Liver (tissue), 9 donors: ENCODE measurements around the gene CORO2A. TPM values are rescaled to one million over a fixed set of nuclear protein-coding genes. Genes with fewer than 3 reads are reported as not detected.

Source experiments
- DNase-seq: peaks from one replicate; pipeline ENCODE4 v3.0.0-alpha.2; 2017; ENCODE audit warnings: low spot score
- H3K27ac ChIP-seq, 2 donors: one replicate each; pipeline ENCODE4 v1.7.0; 2013; ENCODE audit warnings: inconsistent platforms in 2 of 2, low read length in 2 of 2, control low read depth in 1 of 2, low read depth in 1 of 2, mild to moderate bottlenecking in 1 of 2
- H3K27me3 ChIP-seq, 4 donors: one replicate each; pipeline versions ENCODE4 v1.6.1 to v1.7.0; 2013; ENCODE audit warnings: low read length in 3 of 4, inconsistent platforms in 1 of 4, mild to moderate bottlenecking in 1 of 4, moderate library complexity in 1 of 4; ENCODE audit not compliant: control insufficient read depth in 4 of 4, insufficient read depth in 4 of 4
- H3K36me3 ChIP-seq, 4 donors: one replicate each; pipeline versions ENCODE4 v1.6.1 to v1.7.0; 2013; ENCODE audit warnings: low read length in 3 of 4, mild to moderate bottlenecking in 3 of 4, low read depth in 1 of 4, moderate library complexity in 1 of 4; ENCODE audit not compliant: control insufficient read depth in 4 of 4, insufficient read depth in 3 of 4
- H3K4me1 ChIP-seq, 4 donors: one replicate each; pipeline versions ENCODE4 v1.6.1 to v1.7.0; 2013; ENCODE audit warnings: low read length in 3 of 4, mild to moderate bottlenecking in 3 of 4, moderate library complexity in 1 of 4; ENCODE audit not compliant: control insufficient read depth in 4 of 4, insufficient read depth in 4 of 4
- H3K4me3 ChIP-seq, 3 donors: one replicate each; pipeline versions ENCODE4 v1.6.1 to v1.7.0; 2013; ENCODE audit warnings: low read length in 3 of 3, control low read depth in 1 of 3, low read depth in 1 of 3, mild to moderate bottlenecking in 1 of 3
- H3K9ac ChIP-seq, 2 donors: one replicate each; pipeline ENCODE4 v1.7.0; 2013; ENCODE audit warnings: low read length in 2 of 2, mild to moderate bottlenecking in 2 of 2, moderate library complexity in 2 of 2, control low read depth in 1 of 2, low read depth in 1 of 2
- H3K9me3 ChIP-seq, 4 donors: one replicate each; pipeline versions ENCODE4 v1.6.1 to v1.7.0; 2013; ENCODE audit warnings: low read length in 3 of 4; ENCODE audit not compliant: control insufficient read depth in 4 of 4
- ATF3 ChIP-seq: IDR thresholded peaks from 2 replicates; pipeline ENCODE4 v1.6.1; 2016; ENCODE audit warnings: antibody characterized with exemption
- CTCF ChIP-seq: fragments of 150-350 bp; IDR thresholded peaks from 2 replicates; pipeline ENCODE4 v1.5.1; 2017; ENCODE audit warnings: improper control_type of control experiment, low read depth, low read length; ENCODE audit not compliant: missing input control
- FOXA2 ChIP-seq: IDR thresholded peaks from 2 replicates; pipeline ENCODE4 v1.6.1; 2016; ENCODE audit warnings: antibody characterized with exemption
- GABPA ChIP-seq, 2 donors: IDR thresholded peaks in 1 of 2; conservative IDR thresholded peaks in 1 of 2; 2 replicates each; pipeline ENCODE4 v1.6.1; 2016; ENCODE audit warnings: antibody characterized with exemption in 2 of 2, mild to moderate bottlenecking in 1 of 2, moderate library complexity in 1 of 2
- HNF4A ChIP-seq, 2 donors: conservative IDR thresholded peaks; 2 replicates each; pipeline ENCODE4 v1.6.1; 2016; ENCODE audit warnings: antibody characterized with exemption in 2 of 2, mild to moderate bottlenecking in 2 of 2
- JUND ChIP-seq, 2 donors: IDR thresholded peaks; 2 replicates each; pipeline ENCODE4 v1.6.1; 2016; ENCODE audit warnings: antibody characterized with exemption in 2 of 2
- MAX ChIP-seq: IDR thresholded peaks from 2 replicates; pipeline ENCODE4 v1.6.1; 2016; ENCODE audit warnings: antibody characterized with exemption
- NR2F2 ChIP-seq: IDR thresholded peaks from 2 replicates; pipeline ENCODE4 v1.6.1; 2016; ENCODE audit warnings: antibody characterized with exemption
- RAD21 ChIP-seq, 2 donors: IDR thresholded peaks; 2 replicates each; pipeline ENCODE4 v1.6.1; 2016; ENCODE audit warnings: antibody characterized with exemption in 2 of 2, mild to moderate bottlenecking in 2 of 2
- REST ChIP-seq: IDR thresholded peaks from 2 replicates; pipeline ENCODE4 v1.6.1; 2016; ENCODE audit warnings: antibody characterized with exemption, mild to moderate bottlenecking
- RXRA ChIP-seq, 2 donors: IDR thresholded peaks; 2 replicates each; pipeline ENCODE4 v1.6.1; 2017 to 2018; ENCODE audit warnings: antibody characterized with exemption in 2 of 2, mild to moderate bottlenecking in 1 of 2
- SP1 ChIP-seq: IDR thresholded peaks from 2 replicates; pipeline ENCODE4 v1.6.1; 2018; ENCODE audit warnings: antibody characterized with exemption, mild to moderate bottlenecking
- TAF1 ChIP-seq: conservative IDR thresholded peaks from 2 replicates; pipeline ENCODE4 v1.6.1; 2016; ENCODE audit warnings: antibody characterized with exemption, mild to moderate bottlenecking
- YY1 ChIP-seq: IDR thresholded peaks from 2 replicates; pipeline ENCODE4 v1.6.1; 2016; ENCODE audit warnings: antibody characterized with exemption, mild to moderate bottlenecking
- ZBTB33 ChIP-seq: IDR thresholded peaks from 2 replicates; pipeline ENCODE4 v1.6.1; 2016; ENCODE audit warnings: antibody characterized with exemption
- WGBS: extraction: QIAGEN DNeasy Blood & Tissue Kit; methylation state at CpG from one replicate; pipeline ENCODE4 v1.1.7; 2013; 5-methylcytosine and 5-hydroxymethylcytosine counted together
- polyA plus RNA-seq, 2 donors: library from polyadenylated mRNA; stranded (reverse) in 1 of 2; unstranded in 1 of 2; fragments of 200-250 nt in 1 of 2; fragments of >200 nt in 1 of 2; fragmentation: Nextera tagmentation in 1 of 2; extraction: Ambion mirVana in 1 of 2; gene quantifications; one replicate each; pipeline versions ENCODE4 v1.2.1 to v1.2.3, GENCODE V29; 2013 to 2015
- total RNA-seq, 2 donors: library from RNA; depleted of rRNA; stranded (reverse); fragments of >200 nt; gene quantifications; one replicate each; pipeline ENCODE4 v1.2.3, GENCODE V29; 2014
- donor health status: healthy.
- donor health status: healthy.
- donor health status: healthy.
- donor health status: healthy.
- donor health status: healthy.

CORO2A gene
- total and polyA plus RNA-seq, 4 donors, result 1.2 to 2.8 (median 1.4) TPM

- H3K36me3 ChIP-seq, result peaks cover 5 to 11% (median 8%) of the 10 kb centered on the region in 4 donors
These were observed 92.0 kb downstream of the CORO2A start for GRCh38 chr9:98100456-98100855.

GRCh38 chr9:98099898-98100297, 92.5 kb downstream of the CORO2A start:
- Histone ChIP-seq H3K9ac (no peak overlapping the region), H3K27me3 (no peaks in the 10 kb centered on the region), H3K4me3 (no peak overlapping the region), H3K9me3 (no peaks in the 10 kb centered on the region), H3K27ac (no peak overlapping the region), H3K4me1 (peaks cover 0 to 5% (median 2%) of the 10 kb centered on the region in 4 donors), H3K36me3 (peaks cover 6 to 11% (median 10%) of the 10 kb centered on the region in 4 donors)
- DNase-seq, result no peak
- TF ChIP-seq ZBTB33 (no peak), REST (no peak), NR2F2 (no peak), HNF4A (conservative IDR thresholded peaks at IDR 0.05) (no peak), MAX (no peak), RAD21 (IDR thresholded peaks at IDR 0.05) (no peak), FOXA2 (no peak), YY1 (no peak), JUND (IDR thresholded peaks at IDR 0.05) (no peak), ATF3 (no peak)
- WGBS, result 76% methylated on average over 5 of the region's 5 CpGs

More at GRCh38 chr9:98100456-98100855, 92.0 kb downstream of the CORO2A start:
- TF ChIP-seq JUND (IDR thresholded peaks at IDR 0.05) (no peak), CTCF (no peak), RXRA (IDR thresholded peaks at IDR 0.05) (no peak), MAX (no peak), TAF1 (no peak), GABPA (IDR thresholded peaks at IDR 0.05 in 1 of 2, conservative IDR thresholded peaks at IDR 0.05 in 1 of 2) (no peak), SP1 (no peak), ZBTB33 (no peak), NR2F2 (no peak), ATF3 (no peak)
- Histone ChIP-seq H3K27ac (no peak overlapping the region), H3K9ac (no peak overlapping the region), H3K4me1 (peaks cover 0 to 5% (median 2%) of the 10 kb centered on the region in 4 donors), H3K9me3 (no peaks in the 10 kb centered on the region), H3K27me3 (no peaks in the 10 kb centered on the region), H3K4me3 (no peak overlapping the region)
- DNase-seq, result no peak
